RWPE2 (cell line): ENCODE results near the gene CEP20.
A peak's percentile ranks its signal among the peaks of the same experiment; 100 is the strongest.
"Not testable (repeated sequence)": the region's sequence is repeated elsewhere in the genome, so short reads cannot be mapped to it uniquely, and the experiment has no call there.

Experiments
- ATAC-seq: fragments of 200-7000 bp; cut with Tn5 transposase; 3 replicates; pipeline ENCODE4 v1.9.1; 2021; ENCODE audit warnings: low read depth
- DNase-seq: peaks from one replicate; pipeline ENCODE4 v3.0.0-alpha.2; 2020; ENCODE audit warnings: low spot score
- H3K27ac ChIP-seq: fragments of 450-650 bp; 2 replicates; pipeline ENCODE4 v1.5.1; 2017; ENCODE audit warnings: mild to moderate bottlenecking; ENCODE audit not compliant: poor library complexity, severe bottlenecking
- H3K27me3 ChIP-seq: fragments of 250-450 bp; sonication (Bioruptor Pico); 2 replicates; pipeline ENCODE4 v1.5.1; 2021; ENCODE audit warnings: mild to moderate bottlenecking, moderate library complexity; ENCODE audit not compliant: insufficient read depth, poor library complexity, severe bottlenecking
- H3K36me3 ChIP-seq: fragments of 250-450 bp; sonication (Bioruptor Pico); 2 replicates; pipeline ENCODE4 v1.5.1; 2020; ENCODE audit warnings: low read depth, mild to moderate bottlenecking, moderate library complexity
- H3K4me1 ChIP-seq: fragments of 250-450 bp; sonication (Bioruptor Pico); 2 replicates; pipeline ENCODE4 v1.5.1; 2021; ENCODE audit warnings: mild to moderate bottlenecking, moderate library complexity; ENCODE audit not compliant: insufficient read depth, poor library complexity, severe bottlenecking
- H3K4me3 ChIP-seq: fragments of 250-450 bp; sonication (Bioruptor Pico); 2 replicates; pipeline ENCODE4 v1.5.1; 2021; ENCODE audit warnings: mild to moderate bottlenecking, moderate library complexity; ENCODE audit not compliant: severe bottlenecking
- H3K9me3 ChIP-seq: fragments of 250-450 bp; sonication (Bioruptor Pico); 2 replicates; pipeline ENCODE4 v1.5.1; 2021; ENCODE audit warnings: mild to moderate bottlenecking, moderate library complexity; ENCODE audit not compliant: severe bottlenecking
- TF ChIP-seq, protein P1 (sequence below): fragments of 450-650 bp; IDR thresholded peaks from one replicate; pipeline ENCODE4 v1.5.1; 2017; ENCODE audit warnings: mild to moderate bottlenecking, moderate library complexity; ENCODE audit not compliant: poor library complexity, severe bottlenecking

The CEP20 gene, protein sequence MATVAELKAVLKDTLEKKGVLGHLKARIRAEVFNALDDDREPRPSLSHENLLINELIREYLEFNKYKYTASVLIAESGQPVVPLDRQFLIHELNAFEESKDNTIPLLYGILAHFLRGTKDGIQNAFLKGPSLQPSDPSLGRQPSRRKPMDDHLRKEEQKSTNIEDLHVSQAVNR

DNA sequence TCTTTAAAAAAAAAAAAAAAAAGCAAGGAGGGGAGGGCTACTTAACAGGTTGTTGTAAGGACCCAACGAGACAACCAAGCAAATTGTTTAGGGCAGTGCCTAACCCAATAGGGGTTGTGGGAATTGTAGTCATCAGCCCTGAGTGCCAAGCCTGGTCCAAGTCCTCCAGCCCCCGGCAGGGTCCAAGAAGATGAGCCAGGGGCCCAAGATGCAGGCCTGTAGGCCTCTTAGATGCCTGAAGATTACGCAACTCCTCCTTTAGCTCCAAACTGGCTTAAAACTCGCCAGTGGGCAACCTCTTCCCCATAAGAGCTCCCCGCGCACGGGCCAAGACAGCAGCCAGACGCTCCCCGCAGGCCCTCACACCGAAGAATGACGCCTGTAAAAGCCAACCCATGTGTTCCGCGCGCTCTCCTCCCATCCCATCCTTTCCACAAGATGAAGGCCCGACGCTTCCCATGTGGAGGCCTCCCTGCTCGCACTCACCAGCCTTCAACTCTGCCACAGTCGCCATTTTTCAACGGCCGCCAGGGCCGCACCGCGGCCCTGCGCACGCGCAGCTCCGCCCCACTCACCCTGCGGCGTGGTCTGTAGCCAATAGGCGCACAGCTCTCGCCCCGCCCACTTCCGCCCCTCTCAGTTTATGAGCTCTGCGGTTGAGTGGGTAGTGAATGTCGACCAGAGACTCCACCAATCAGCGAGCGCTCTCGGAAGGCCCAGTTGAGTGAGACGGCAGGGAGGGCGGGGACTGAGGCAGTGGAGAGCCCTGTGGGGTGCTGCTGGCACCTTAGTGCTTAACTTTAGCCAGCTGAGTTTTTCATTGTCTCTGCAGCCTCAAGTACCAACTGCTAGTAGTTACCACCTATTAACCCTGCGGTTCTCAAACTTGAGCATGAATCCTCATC is at the start of gene CEP20:
Gene CEP20, minus strand, starts transcription at position 532 of the 905 bp plus-strand sequence. Its CDS starts 18 bp downstream, at position 514.
- Histone ChIP-seq H3K27me3 (no peaks in the 10 kb centered on the region), H3K27ac (peak within 1 kb of the TSS; percentile 49), H3K4me3 (peak within 1 kb of the TSS; percentile 80), H3K4me1 (peaks cover 7% of the 10 kb centered on the region), H3K9me3 (no peaks in the 10 kb centered on the region), H3K36me3 (peaks cover 22% of the 10 kb centered on the region)
- peak; percentile 100 for ATAC-seq
- peak; percentile 100 for DNase-seq
- TF ChIP-seq, protein P1, sequence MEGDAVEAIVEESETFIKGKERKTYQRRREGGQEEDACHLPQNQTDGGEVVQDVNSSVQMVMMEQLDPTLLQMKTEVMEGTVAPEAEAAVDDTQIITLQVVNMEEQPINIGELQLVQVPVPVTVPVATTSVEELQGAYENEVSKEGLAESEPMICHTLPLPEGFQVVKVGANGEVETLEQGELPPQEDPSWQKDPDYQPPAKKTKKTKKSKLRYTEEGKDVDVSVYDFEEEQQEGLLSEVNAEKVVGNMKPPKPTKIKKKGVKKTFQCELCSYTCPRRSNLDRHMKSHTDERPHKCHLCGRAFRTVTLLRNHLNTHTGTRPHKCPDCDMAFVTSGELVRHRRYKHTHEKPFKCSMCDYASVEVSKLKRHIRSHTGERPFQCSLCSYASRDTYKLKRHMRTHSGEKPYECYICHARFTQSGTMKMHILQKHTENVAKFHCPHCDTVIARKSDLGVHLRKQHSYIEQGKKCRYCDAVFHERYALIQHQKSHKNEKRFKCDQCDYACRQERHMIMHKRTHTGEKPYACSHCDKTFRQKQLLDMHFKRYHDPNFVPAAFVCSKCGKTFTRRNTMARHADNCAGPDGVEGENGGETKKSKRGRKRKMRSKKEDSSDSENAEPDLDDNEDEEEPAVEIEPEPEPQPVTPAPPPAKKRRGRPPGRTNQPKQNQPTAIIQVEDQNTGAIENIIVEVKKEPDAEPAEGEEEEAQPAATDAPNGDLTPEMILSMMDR, result no peak

DNA sequence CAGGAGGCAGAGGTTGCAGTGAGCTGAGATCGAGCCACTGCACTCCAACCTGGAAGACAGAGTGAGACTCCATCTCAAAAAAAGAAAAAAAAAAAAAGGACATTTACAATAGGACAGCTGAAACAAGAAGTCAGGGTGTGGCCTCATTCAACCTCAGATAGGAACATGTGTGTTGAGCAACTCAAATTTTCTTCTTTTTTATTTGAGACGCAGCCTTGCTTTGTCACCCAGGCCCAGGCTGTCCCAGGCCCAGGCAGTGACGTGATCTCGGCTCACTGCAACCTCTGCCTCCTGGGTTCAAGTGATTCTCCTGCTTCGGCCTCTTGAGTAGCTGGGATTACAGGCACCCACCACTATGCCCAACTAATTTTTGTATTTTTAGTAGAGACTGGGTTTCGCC is 48.4 kb upstream of the CEP20 start:
- not testable (repeated sequence) for H3K27me3 ChIP-seq, H3K9me3 ChIP-seq, H3K36me3 ChIP-seq, DNase-seq, H3K27ac ChIP-seq, H3K4me1 ChIP-seq, ATAC-seq, H3K4me3 ChIP-seq

DNA sequence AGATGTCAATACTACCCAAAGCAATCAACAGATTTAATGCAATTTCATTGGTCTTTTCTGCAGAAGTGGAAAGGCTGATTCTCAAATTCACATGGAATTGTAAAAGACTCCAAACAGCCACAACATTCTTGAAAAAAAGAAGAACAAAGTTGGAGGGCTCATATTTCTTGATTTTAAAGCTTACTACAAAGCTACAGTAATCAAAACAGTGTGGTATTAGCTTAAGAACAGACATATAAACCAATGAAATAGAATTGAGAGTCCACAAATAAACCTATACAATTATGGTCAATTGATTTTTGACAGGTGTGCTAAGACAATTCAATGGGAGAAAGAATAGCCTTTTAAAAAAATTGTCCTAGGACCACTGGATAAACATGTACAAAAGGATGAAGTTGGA is 46.6 kb upstream of the CEP20 start:
- ATAC-seq, result no peak
- H3K27me3 ChIP-seq, result no peaks in the 10 kb centered on the region
- H3K4me3 ChIP-seq, result no peak overlapping the region
- no peaks in the 10 kb centered on the region for H3K4me1 ChIP-seq
- no peaks in the 10 kb centered on the region for H3K36me3 ChIP-seq
- no peak overlapping the region for H3K27ac ChIP-seq
- TF ChIP-seq, protein P1, result no peak
- no peak for DNase-seq
- peaks cover 2% of the 10 kb centered on the region for H3K9me3 ChIP-seq

DNA sequence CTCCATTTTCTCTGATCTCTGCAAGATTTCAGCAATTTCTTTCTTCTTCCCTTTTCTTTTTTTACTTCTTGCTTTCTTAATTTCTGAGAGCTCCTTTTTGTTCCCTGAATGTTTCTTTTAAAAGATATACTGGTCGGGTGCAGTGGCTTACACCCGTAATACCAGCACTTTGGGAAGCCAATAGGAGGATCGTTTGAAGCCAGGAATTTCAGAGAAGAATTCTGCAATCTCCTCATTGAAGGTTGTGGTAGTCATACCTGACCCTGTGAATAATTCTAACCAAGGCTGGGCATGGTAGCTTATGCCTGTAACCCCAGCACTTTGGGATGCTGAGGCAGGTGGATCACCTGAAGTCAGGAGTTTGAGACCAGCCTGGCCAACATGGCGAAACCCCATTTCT is 45.4 kb upstream of the CEP20 start:
- no peak for DNase-seq
- Histone ChIP-seq H3K4me1 (no peaks in the 10 kb centered on the region), H3K9me3 (peaks cover 2% of the 10 kb centered on the region), H3K27ac (no peak overlapping the region), H3K27me3 (no peaks in the 10 kb centered on the region), H3K36me3 (no peaks in the 10 kb centered on the region), H3K4me3 (no peak overlapping the region)
- TF ChIP-seq, protein P1, result no peak
- no peak for ATAC-seq

DNA sequence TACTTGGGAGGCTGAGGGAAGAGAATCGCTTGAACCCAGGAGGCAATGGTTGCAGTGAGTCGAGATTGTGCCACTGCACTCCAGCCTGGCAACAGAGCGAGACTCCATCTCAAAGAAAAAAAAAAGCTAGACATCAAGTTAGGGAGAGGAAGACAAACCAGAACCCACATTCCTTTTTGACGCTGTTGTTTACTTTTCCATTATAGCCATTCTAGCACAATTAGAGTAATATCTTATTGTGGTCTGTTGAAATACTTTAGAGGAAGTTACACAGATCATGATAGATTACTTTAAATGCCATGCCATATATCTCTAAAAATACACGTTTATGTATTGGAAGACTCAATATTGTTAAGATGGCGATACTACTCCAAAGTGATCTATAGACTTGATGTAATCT is 44.5 kb upstream of the CEP20 start:
- H3K4me1 ChIP-seq, result no peaks in the 10 kb centered on the region
- H3K9me3 ChIP-seq, result peaks cover 2% of the 10 kb centered on the region
- no peak for DNase-seq
- no peak overlapping the region for H3K27ac ChIP-seq
- H3K36me3 ChIP-seq, result no peaks in the 10 kb centered on the region
- no peaks in the 10 kb centered on the region for H3K27me3 ChIP-seq
- H3K4me3 ChIP-seq, result no peak overlapping the region
- TF ChIP-seq, protein P1, result no peak
- ATAC-seq, result no peak
